ENCODE data around the gene HDAC4.
A peak's percentile ranks its signal among the peaks of the same experiment; 100 is the strongest.

The HDAC4 gene

DNA sequence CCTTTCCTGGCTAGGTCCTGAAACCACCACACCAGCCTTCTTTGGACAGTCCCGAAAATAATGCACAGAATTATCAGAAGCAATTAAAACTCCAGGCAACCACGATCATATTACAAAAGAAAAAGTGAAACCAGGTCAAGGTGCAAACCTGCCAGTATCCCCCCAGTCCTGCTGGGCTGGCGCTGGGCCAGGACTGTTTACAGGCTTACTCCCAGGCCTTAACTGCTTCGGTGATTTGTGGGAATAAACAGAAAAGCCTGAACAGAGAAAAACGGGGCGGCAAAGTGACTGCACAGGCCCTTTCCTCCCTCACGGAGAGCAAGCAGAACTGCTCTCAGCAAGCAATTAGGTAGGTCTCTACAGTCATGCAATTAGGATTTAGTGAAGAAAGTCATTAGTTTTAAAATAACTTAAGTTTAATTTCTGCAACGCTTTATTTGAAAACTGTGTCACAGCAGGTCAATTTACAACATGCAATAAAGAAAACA, 1.3 kb downstream of the HDAC4 start:
- TF ChIP-seq POLR2AphosphoS5 (IDR thresholded peaks at IDR 0.05; ENCODE audit: low read depth) (no peak), SPI1 (IDR thresholded peaks at IDR 0.05; ENCODE audit: borderline replicate concordance, low read depth) (no peak), GABPA (IDR thresholded peaks at IDR 0.05; ENCODE audit: low read depth) (no peak)
- TF ChIP-seq, protein P1, sequence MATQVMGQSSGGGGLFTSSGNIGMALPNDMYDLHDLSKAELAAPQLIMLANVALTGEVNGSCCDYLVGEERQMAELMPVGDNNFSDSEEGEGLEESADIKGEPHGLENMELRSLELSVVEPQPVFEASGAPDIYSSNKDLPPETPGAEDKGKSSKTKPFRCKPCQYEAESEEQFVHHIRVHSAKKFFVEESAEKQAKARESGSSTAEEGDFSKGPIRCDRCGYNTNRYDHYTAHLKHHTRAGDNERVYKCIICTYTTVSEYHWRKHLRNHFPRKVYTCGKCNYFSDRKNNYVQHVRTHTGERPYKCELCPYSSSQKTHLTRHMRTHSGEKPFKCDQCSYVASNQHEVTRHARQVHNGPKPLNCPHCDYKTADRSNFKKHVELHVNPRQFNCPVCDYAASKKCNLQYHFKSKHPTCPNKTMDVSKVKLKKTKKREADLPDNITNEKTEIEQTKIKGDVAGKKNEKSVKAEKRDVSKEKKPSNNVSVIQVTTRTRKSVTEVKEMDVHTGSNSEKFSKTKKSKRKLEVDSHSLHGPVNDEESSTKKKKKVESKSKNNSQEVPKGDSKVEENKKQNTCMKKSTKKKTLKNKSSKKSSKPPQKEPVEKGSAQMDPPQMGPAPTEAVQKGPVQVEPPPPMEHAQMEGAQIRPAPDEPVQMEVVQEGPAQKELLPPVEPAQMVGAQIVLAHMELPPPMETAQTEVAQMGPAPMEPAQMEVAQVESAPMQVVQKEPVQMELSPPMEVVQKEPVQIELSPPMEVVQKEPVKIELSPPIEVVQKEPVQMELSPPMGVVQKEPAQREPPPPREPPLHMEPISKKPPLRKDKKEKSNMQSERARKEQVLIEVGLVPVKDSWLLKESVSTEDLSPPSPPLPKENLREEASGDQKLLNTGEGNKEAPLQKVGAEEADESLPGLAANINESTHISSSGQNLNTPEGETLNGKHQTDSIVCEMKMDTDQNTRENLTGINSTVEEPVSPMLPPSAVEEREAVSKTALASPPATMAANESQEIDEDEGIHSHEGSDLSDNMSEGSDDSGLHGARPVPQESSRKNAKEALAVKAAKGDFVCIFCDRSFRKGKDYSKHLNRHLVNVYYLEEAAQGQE (IDR thresholded peaks at IDR 0.05; ENCODE audit: insufficient replicate concordance, low read depth): no peak
- TF ChIP-seq, protein P2, sequence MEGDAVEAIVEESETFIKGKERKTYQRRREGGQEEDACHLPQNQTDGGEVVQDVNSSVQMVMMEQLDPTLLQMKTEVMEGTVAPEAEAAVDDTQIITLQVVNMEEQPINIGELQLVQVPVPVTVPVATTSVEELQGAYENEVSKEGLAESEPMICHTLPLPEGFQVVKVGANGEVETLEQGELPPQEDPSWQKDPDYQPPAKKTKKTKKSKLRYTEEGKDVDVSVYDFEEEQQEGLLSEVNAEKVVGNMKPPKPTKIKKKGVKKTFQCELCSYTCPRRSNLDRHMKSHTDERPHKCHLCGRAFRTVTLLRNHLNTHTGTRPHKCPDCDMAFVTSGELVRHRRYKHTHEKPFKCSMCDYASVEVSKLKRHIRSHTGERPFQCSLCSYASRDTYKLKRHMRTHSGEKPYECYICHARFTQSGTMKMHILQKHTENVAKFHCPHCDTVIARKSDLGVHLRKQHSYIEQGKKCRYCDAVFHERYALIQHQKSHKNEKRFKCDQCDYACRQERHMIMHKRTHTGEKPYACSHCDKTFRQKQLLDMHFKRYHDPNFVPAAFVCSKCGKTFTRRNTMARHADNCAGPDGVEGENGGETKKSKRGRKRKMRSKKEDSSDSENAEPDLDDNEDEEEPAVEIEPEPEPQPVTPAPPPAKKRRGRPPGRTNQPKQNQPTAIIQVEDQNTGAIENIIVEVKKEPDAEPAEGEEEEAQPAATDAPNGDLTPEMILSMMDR (IDR thresholded peaks at IDR 0.05; ENCODE audit: insufficient read depth, low read length): no peak
- peak in 1 of 2 experiments; percentile 26 for DNase-seq (ENCODE audit: low read depth in 1 of 2, low spot score in 1 of 2)
- Histone ChIP-seq H3K27me3 (ENCODE audit: insufficient read depth, poor library complexity, severe bottlenecking) (no peaks in the 10 kb centered on the region), H3K4me3 (replicated peaks; ENCODE audit: insufficient read depth, low read length) (peak overlapping the region; percentile 60), H3K27ac (replicated peaks) (peak overlapping the region; percentile 61)

DNA sequence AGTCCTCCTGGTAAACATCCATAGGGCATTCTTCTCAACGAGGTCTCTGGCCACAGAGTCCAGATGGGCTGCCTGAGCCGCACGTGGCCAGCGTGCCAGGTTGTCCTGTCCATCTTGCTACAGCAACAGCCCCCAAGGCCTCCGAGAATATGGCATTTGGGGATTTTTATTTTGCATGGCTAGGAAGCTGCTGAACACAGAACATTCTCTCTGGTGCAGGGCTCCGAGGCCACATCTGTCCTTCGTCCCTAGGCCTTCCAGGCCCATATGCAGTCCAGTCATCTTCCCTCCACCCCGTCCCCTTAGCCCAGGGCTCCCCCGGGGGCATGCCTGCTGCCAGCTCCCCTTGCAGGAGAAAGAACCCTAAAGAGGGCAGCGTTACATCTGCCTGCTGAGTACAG, 2.3 kb downstream of the HDAC4 start:
- Histone ChIP-seq H3K27ac (replicated peaks) (peak overlapping the region; percentile 61; the same call in 1 of the 2 replicates), H3K4me3 (replicated peaks; ENCODE audit: insufficient read depth, low read length) (no peak overlapping the region), H3K27me3 (ENCODE audit: insufficient read depth, poor library complexity, severe bottlenecking) (no peaks in the 10 kb centered on the region)
- no peak for DNase-seq (ENCODE audit: low read depth in 1 of 2, low spot score in 1 of 2)
- TF ChIP-seq, protein P2 (IDR thresholded peaks at IDR 0.05; ENCODE audit: insufficient read depth, low read length): no peak
- TF ChIP-seq SPI1 (IDR thresholded peaks at IDR 0.05; ENCODE audit: borderline replicate concordance, low read depth): no peak
- TF ChIP-seq, protein P1 (IDR thresholded peaks at IDR 0.05; ENCODE audit: insufficient replicate concordance, low read depth): no peak
- no peak for TF ChIP-seq POLR2AphosphoS5 (IDR thresholded peaks at IDR 0.05; ENCODE audit: low read depth)
- no peak for TF ChIP-seq GABPA (IDR thresholded peaks at IDR 0.05; ENCODE audit: low read depth)

DNA sequence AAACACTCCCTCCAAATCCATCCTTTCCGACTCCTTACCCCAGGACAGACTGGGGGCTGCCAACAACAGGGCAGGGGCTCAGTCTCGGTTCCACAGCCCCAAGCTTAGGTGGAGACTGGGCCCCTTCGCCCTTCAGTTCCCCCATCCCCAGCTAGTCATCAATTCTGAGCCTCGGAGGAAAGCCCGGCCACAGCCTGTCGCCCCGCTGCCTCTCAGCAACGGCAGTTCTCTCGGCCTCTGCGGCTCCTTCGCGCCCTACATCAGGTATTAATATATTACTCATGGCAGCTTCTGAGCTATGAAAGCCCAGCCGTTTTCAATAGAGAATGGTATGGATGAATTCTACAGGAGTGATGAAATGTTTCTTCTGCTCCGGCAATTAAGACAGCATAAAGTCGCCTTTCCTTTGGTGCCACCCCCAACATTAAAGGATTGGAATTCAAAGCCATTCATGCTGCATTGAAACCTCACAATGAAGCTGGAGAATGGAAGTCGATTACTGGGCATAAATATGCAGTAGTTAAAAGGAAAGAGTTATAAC, 2.8 kb downstream of the HDAC4 start:
- TF ChIP-seq, protein P2 (IDR thresholded peaks at IDR 0.05; ENCODE audit: insufficient read depth, low read length): no peak
- TF ChIP-seq POLR2AphosphoS5 (IDR thresholded peaks at IDR 0.05; ENCODE audit: low read depth) (no peak), SPI1 (IDR thresholded peaks at IDR 0.05; ENCODE audit: borderline replicate concordance, low read depth) (no peak), GABPA (IDR thresholded peaks at IDR 0.05; ENCODE audit: low read depth) (no peak)
- TF ChIP-seq, protein P1 (IDR thresholded peaks at IDR 0.05; ENCODE audit: insufficient replicate concordance, low read depth): no peak

More for the DNA sequence above, 2.8 kb downstream of the HDAC4 start:
- Histone ChIP-seq H3K4me3 (replicated peaks; ENCODE audit: insufficient read depth, low read length) (no peak overlapping the region), H3K27me3 (ENCODE audit: insufficient read depth, poor library complexity, severe bottlenecking) (no peaks in the 10 kb centered on the region), H3K27ac (replicated peaks) (no peak overlapping the region)
- DNase-seq (ENCODE audit: low read depth in 1 of 2, low spot score in 1 of 2): no peak

Measured in HL-60 (cell line).